K562 (cell line): ENCODE data around the gene ADAR. TPM values are rescaled to one million over a fixed set of nuclear protein-coding genes. Genes with fewer than 3 reads are reported as not detected.
A peak's percentile ranks its signal among the peaks of the same experiment; 100 is the strongest.

Source experiments
- CBFA2T2 ChIP-seq: fragments of 450-650 bp; conservative IDR thresholded peaks from 2 replicates; pipeline ENCODE4 v1.6.1; 2017; ENCODE audit warnings: mild to moderate bottlenecking
- CREB1 ChIP-seq, 2 experiments: sonication (generic) in 1 of 2; formaldehyde crosslinking in 1 of 2; IDR thresholded peaks; 2 replicates each; pipeline versions ENCODE4 v1.6.1 to v1.8.0; 2012 to 2022; ENCODE audit warnings: inconsistent platforms in 1 of 2, mild to moderate bottlenecking in 1 of 2, missing genetic modification reagents in 1 of 2, moderate library complexity in 1 of 2
- CREB3L1 ChIP-seq: fragments of 450-650 bp; IDR thresholded peaks from 2 replicates; pipeline ENCODE4 v1.6.1; 2014; ENCODE audit warnings: low read depth, mild to moderate bottlenecking, moderate library complexity, borderline replicate concordance
- ELK3 ChIP-seq: fragments of 450-650 bp; formaldehyde crosslinking; IDR thresholded peaks from 2 replicates; pipeline ENCODE4 v1.4.0; 2020; ENCODE audit warnings: mild to moderate bottlenecking
- ETV5 ChIP-seq: sonication (generic); formaldehyde crosslinking; IDR thresholded peaks from 2 replicates; pipeline ENCODE4 v1.4.0; 2020; ENCODE audit warnings: low read depth, mild to moderate bottlenecking, missing genetic modification reagents
- FOXM1 ChIP-seq, 2 experiments: fragments of 450-650 bp in 1 of 2; sonication (generic) in 1 of 2; formaldehyde crosslinking in 1 of 2; IDR thresholded peaks; 2 replicates each; pipeline versions ENCODE4 v1.6.1 to v1.9.0; 2017 to 2022; ENCODE audit warnings: low read depth in 2 of 2, mild to moderate bottlenecking in 2 of 2, missing genetic modification reagents in 1 of 2, moderate library complexity in 1 of 2
- FOXP4 ChIP-seq: sonication (generic); formaldehyde crosslinking; IDR thresholded peaks from 2 replicates; pipeline ENCODE4 v1.8.0; 2022; ENCODE audit warnings: mild to moderate bottlenecking, missing genetic modification reagents, borderline replicate concordance
- MIER1 ChIP-seq: fragments of 450-650 bp; IDR thresholded peaks from 2 replicates; pipeline ENCODE4 v1.6.1; 2016; ENCODE audit warnings: antibody characterized with exemption, mild to moderate bottlenecking, low read depth
- MTF1 ChIP-seq: fragments of 250-450 bp; sonication (Bioruptor Pico); IDR thresholded peaks from 2 replicates; pipeline ENCODE4 v1.9.0; 2021; ENCODE audit warnings: moderate library complexity, mild to moderate bottlenecking, inconsistent platforms, borderline replicate concordance
- NR2C2 ChIP-seq, 2 experiments: fragments of 200-800 bp in 1 of 2; sonication (Bioruptor generic) in 1 of 2; sonication (generic) in 1 of 2; formaldehyde crosslinking in 1 of 2; IDR thresholded peaks; 2 replicates each; pipeline versions ENCODE4 v1.6.1 to v1.8.0; 2016 to 2022; ENCODE audit warnings: mild to moderate bottlenecking in 1 of 2, missing compliant biosample characterization in 1 of 2, missing genetic modification characterization in 1 of 2, missing genetic modification reagents in 1 of 2
- PCBP1 ChIP-seq: fragments of 200-400 bp; formaldehyde crosslinking; IDR thresholded peaks from 2 replicates; pipeline ENCODE4 v1.6.1; 2018; ENCODE audit warnings: mild to moderate bottlenecking, low read depth, low read length; ENCODE audit not compliant: poor library complexity, severe bottlenecking
- PCBP2 ChIP-seq: fragments of 200-400 bp; formaldehyde crosslinking; IDR thresholded peaks from 2 replicates; pipeline ENCODE4 v1.6.1; 2018; ENCODE audit warnings: low read length, low read depth, mild to moderate bottlenecking, moderate library complexity; ENCODE audit not compliant: poor library complexity, severe bottlenecking
- PRMT5 ChIP-seq: sonication (generic); formaldehyde crosslinking; IDR thresholded peaks from 2 replicates; pipeline ENCODE4 v1.5.0; 2020; ENCODE audit warnings: missing genetic modification reagents
- RBM39 ChIP-seq: fragments of 200-400 bp; formaldehyde crosslinking; optimal IDR thresholded peaks from 2 replicates; pipeline ENCODE3; 2018; ENCODE audit warnings: low read depth, low read length
- SP1 ChIP-seq: sonication (generic); formaldehyde crosslinking; IDR thresholded peaks from 2 replicates; pipeline ENCODE4 v1.8.1; 2022; ENCODE audit warnings: mild to moderate bottlenecking, missing genetic modification reagents
- TFAP4 ChIP-seq: sonication (generic); formaldehyde crosslinking; IDR thresholded peaks from 2 replicates; pipeline ENCODE4 v1.8.0; 2022; ENCODE audit warnings: missing genetic modification reagents, mild to moderate bottlenecking, moderate library complexity, borderline replicate concordance
- TGIF2 ChIP-seq: sonication (generic); formaldehyde crosslinking; IDR thresholded peaks from 2 replicates; pipeline ENCODE4 v1.8.1; 2022; ENCODE audit warnings: mild to moderate bottlenecking, missing genetic modification reagents, moderate library complexity
- VEZF1 ChIP-seq: fragments of 200-800 bp; sonication (Bioruptor generic); IDR thresholded peaks from 2 replicates; pipeline ENCODE4 v1.6.1; 2017; ENCODE audit warnings: missing genetic modification characterization, missing compliant biosample characterization
- polyA plus RNA-seq, 8 experiments: library from polyadenylated mRNA; depleted of rRNA in 4 of 8; stranded (reverse) in 5 of 8; unstranded in 3 of 8; fragments of >200 nt; fragmentation: Nextera tagmentation in 2 of 8; fragmentation: Illumina TruSeq in 1 of 8; extraction: Ambion mirVana in 2 of 8; extraction: Trizol in 1 of 8; gene quantifications; 2 replicates each; pipeline versions ENCODE4 v1.2.1 to v1.2.3, GENCODE V29; 2011 to 2014; ENCODE audit warnings: inconsistent platforms in 1 of 8, missing spikeins in 1 of 8
- total RNA-seq, 7 experiments: library from RNA; depleted of rRNA in 6 of 7; stranded (reverse); fragments of >200 nt in 6 of 7; fragmentation: Illumina TruSeq in 2 of 7; extraction: Trizol in 2 of 7; gene quantifications; 2 replicates each; pipeline versions ENCODE4 v1.2.1 to v1.2.3, GENCODE V29; 2011 to 2021; ENCODE audit warnings: low replicate concordance in 1 of 7

ADAR gene
- total and polyA plus RNA-seq, 9 of the 15 experiments (the other 6 are each of a cell fraction or from before 2014, with no cell fraction given) = 30.1 to 123 (median 60.2) TPM

- TF ChIP-seq MIER1 (peak; percentile 91), NR2C2 (CRISPR knock-in tag; IDR thresholded peaks at IDR 0.05) (peak; percentile 67), NR2C2 (tag; IDR thresholded peaks at IDR 0.05) (no peak), FOXM1 (IDR thresholded peaks at IDR 0.05; ENCODE audit: low read depth) (no peak), FOXM1 (CRISPR knock-in tag; IDR thresholded peaks at IDR 0.05; ENCODE audit: low read depth) (peak; percentile 88; the same call in 1 of the 2 replicates), PCBP1 (peak; percentile 44), VEZF1 (peak; percentile 98), SP1 (CRISPR knock-in tag) (peak; percentile 39; the same call in 1 of the 2 replicates), PRMT5 (CRISPR knock-in tag) (peak; percentile 66; the same call in 1 of the 2 replicates), ETV5 (CRISPR knock-in tag) (0 out of 2 replicates have a peak, but pooled peaks have one; percentile 34), CBFA2T2 (no peak), TFAP4 (peak; percentile 85), RBM39 (no peak), CREB3L1 (no peak), ELK3 (CRISPR knock-in tag) (no peak), TGIF2 (CRISPR knock-in tag) (peak; percentile 98), MTF1 (no peak), FOXP4 (CRISPR knock-in tag) (peak; percentile 95; the same call in 1 of the 2 replicates), PCBP2 (no peak), CREB1 (IDR thresholded peaks at IDR 0.05) (no peak), CREB1 (CRISPR knock-in tag; IDR thresholded peaks at IDR 0.05) (peak; percentile 59; the same call in 1 of the 2 replicates)
These were observed 40.4 kb downstream of the ADAR start, which contains the start of gene CHRNB2 (continued) for GRCh38 chr1:154567386-154568156.
